Stimulated activated CD8-positive, alpha-beta memory T cell treated with anti-CD3 and anti-CD28 coated beads, Interleukin-15, amount 100 ng/mL, for 4 hours (primary cell): ENCODE measurements around the gene TTLL11.
"Not testable (repeated sequence)": the region's sequence is repeated elsewhere in the genome, so short reads cannot be mapped to it uniquely, and the experiment has no call there.

Source experiments
- DNase-seq, 2 donors: peaks; one replicate each; pipeline ENCODE4 v3.0.0-alpha.2; 2020; ENCODE audit warnings: low read depth in 2 of 2

TTLL11 gene

GRCh38 chr9:122125158-122125508 is 32.0 kb upstream of the TTLL11 start:
- DNase-seq = peak; percentile 54 to 58

GRCh38 chr9:122124528-122124927 is 31.4 kb upstream of the TTLL11 start:
- DNase-seq = no peak

GRCh38 chr9:122124048-122124447 is 30.9 kb upstream of the TTLL11 start:
- no peak for DNase-seq

- peak; percentile 16 to 43 for DNase-seq
These were observed 30.0 kb upstream of the TTLL11 start for GRCh38 chr9:122122903-122123632.

GRCh38 chr9:122122468-122122867 is 29.4 kb upstream of the TTLL11 start:
- DNase-seq = no peak

GRCh38 chr9:122121931-122122330 is 28.8 kb upstream of the TTLL11 start:
- DNase-seq = no peak

GRCh38 chr9:122121391-122121790 is 28.3 kb upstream of the TTLL11 start:
- DNase-seq = no peak

GRCh38 chr9:122120316-122121071 is 27.4 kb upstream of the TTLL11 start:
- DNase-seq = no peak

GRCh38 chr9:122119721-122120120 is 26.6 kb upstream of the TTLL11 start:
- DNase-seq = no peak

GRCh38 chr9:122119166-122119521 is 26.0 kb upstream of the TTLL11 start:
- DNase-seq = no peak

GRCh38 chr9:122118343-122119165 is 25.4 kb upstream of the TTLL11 start:
- no peak for DNase-seq

- DNase-seq = not testable (repeated sequence)
These were observed 24.1 kb upstream of the TTLL11 start for GRCh38 chr9:122117241-122117640.

GRCh38 chr9:122116448-122117173 is 23.5 kb upstream of the TTLL11 start:
- no peak for DNase-seq

GRCh38 chr9:122116040-122116439 is 22.9 kb upstream of the TTLL11 start:
- DNase-seq = no peak

- DNase-seq = no peak
These were observed 22.3 kb upstream of the TTLL11 start for GRCh38 chr9:122115176-122116035.

- DNase-seq = no peak
These were observed 20.5 kb upstream of the TTLL11 start for GRCh38 chr9:122113574-122113973.

GRCh38 chr9:122112238-122112637 is 19.1 kb upstream of the TTLL11 start:
- no peak for DNase-seq

GRCh38 chr9:122111413-122112085 is 18.4 kb upstream of the TTLL11 start:
- no peak for DNase-seq

GRCh38 chr9:122110100-122110833 is 17.2 kb upstream of the TTLL11 start:
- no peak for DNase-seq
